ENCODE results near the gene LCMT2.

The LCMT2 gene

GRCh38 chr15:43316016-43316970, 14.1 kb downstream of the LCMT2 start:
- no peak for DNase-seq
- Mint-ChIP-seq H3K4me1 (no peaks in the 10 kb centered on the region), H3K27ac (no peak overlapping the region), H3K4me3 (no peak overlapping the region), H3K27me3 (ENCODE audit: low read depth, poor library complexity) (peaks cover 66% of the 10 kb centered on the region), H3K36me3 (ENCODE audit: low read depth) (no peaks in the 10 kb centered on the region), H3K9me3 (no peaks in the 10 kb centered on the region)
- no peak for TF ChIP-seq CTCF (IDR thresholded peaks at IDR 0.05)

- no peak for DNase-seq
- no peaks in the 10 kb centered on the region for H3K36me3 Mint-ChIP-seq (ENCODE audit: low read depth)
- no peak overlapping the region for H3K27ac Mint-ChIP-seq
- H3K27me3 Mint-ChIP-seq (ENCODE audit: low read depth, poor library complexity): peaks cover 67% of the 10 kb centered on the region
- no peaks in the 10 kb centered on the region for H3K9me3 Mint-ChIP-seq
- H3K4me3 Mint-ChIP-seq: no peak overlapping the region
- no peaks in the 10 kb centered on the region for H3K4me1 Mint-ChIP-seq
- no peak for TF ChIP-seq CTCF (IDR thresholded peaks at IDR 0.05)
Observed at GRCh38 chr15:43314171-43314570, 16.2 kb downstream of the LCMT2 start.

- no peak for DNase-seq
- Mint-ChIP-seq H3K4me3 (no peak overlapping the region), H3K4me1 (no peaks in the 10 kb centered on the region), H3K27ac (no peak overlapping the region), H3K27me3 (ENCODE audit: low read depth, poor library complexity) (peaks cover 72% of the 10 kb centered on the region), H3K9me3 (no peaks in the 10 kb centered on the region), H3K36me3 (ENCODE audit: low read depth) (no peaks in the 10 kb centered on the region)
- no peak for TF ChIP-seq CTCF (IDR thresholded peaks at IDR 0.05)
Observed at GRCh38 chr15:43312378-43312777, 18.0 kb downstream of the LCMT2 start.

GRCh38 chr15:43302205-43302817, 28.1 kb downstream of the LCMT2 start, which contains the start of gene TGM7:
TGM7 (minus strand) TSS chr15:43302255.
- Mint-ChIP-seq H3K27me3 (ENCODE audit: low read depth, poor library complexity) (peaks cover 22% of the 10 kb centered on the region), H3K36me3 (ENCODE audit: low read depth) (no peaks in the 10 kb centered on the region), H3K27ac (peak within 1 kb of the TSS; percentile 5), H3K4me1 (no peaks in the 10 kb centered on the region), H3K4me3 (no peak within 1 kb of the TSS), H3K9me3 (no peaks in the 10 kb centered on the region)
- DNase-seq: no peak
- no peak for TF ChIP-seq CTCF (IDR thresholded peaks at IDR 0.05)

GRCh38 chr15:43299884-43300283, 30.5 kb downstream of the LCMT2 start:
- H3K4me1 Mint-ChIP-seq: no peaks in the 10 kb centered on the region
- H3K36me3 Mint-ChIP-seq (ENCODE audit: low read depth): no peaks in the 10 kb centered on the region
- no peak for DNase-seq
- H3K27me3 Mint-ChIP-seq (ENCODE audit: low read depth, poor library complexity): peaks cover 10% of the 10 kb centered on the region
- H3K9me3 Mint-ChIP-seq: no peaks in the 10 kb centered on the region
- H3K27ac Mint-ChIP-seq: no peak overlapping the region
- no peak for TF ChIP-seq CTCF (IDR thresholded peaks at IDR 0.05)
- H3K4me3 Mint-ChIP-seq: no peak overlapping the region
